ENCODE measurements around the gene WASL. TPM values are rescaled to one million over a fixed set of nuclear protein-coding genes. Genes with fewer than 3 reads are reported as not detected.

Gene WASL
- total RNA-seq, 1 experiment from 2014 or later, result 39.3 TPM

DNA sequence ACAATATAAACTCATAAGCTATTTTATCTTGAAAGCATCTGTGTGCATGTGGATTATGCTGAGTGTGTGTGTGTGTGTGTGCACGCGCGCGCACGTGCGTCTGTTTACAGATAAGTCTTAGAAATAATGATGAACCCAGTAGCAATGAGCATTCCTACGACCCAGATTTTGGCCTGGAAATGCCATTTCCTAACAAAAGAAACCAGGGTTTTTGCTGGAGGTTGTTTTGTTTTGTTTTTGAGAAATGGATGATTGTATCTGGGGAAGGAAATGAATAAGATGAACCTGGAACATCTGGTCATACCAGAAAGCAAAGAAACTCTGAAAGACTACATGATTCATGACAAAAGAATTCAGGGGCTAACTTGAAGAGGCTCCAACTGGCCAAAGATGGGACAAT, 115.2 kb downstream of the WASL start:
- H3K4ac ChIP-seq (ENCODE audit: low read depth, low read length), result no peak overlapping the region
- no CpG with 5 or more reads among the region's 7 CpGs for WGBS (ENCODE audit: extremely low coverage, insufficient read length, low lambda C conversion rate)
- no peak overlapping the region for H2BK5ac ChIP-seq (ENCODE audit: insufficient read length, low read length)
- H3K56ac ChIP-seq (ENCODE audit: insufficient read length, low read depth, low read length), result no peak overlapping the region
- H3T11ph ChIP-seq (ENCODE audit: low read length), result no peak overlapping the region
- no peak overlapping the region for H2BK12ac ChIP-seq (ENCODE audit: insufficient read length, low read depth, low read length)
- no peaks in the 10 kb centered on the region for H3K9me3 Mint-ChIP-seq
- no peak overlapping the region for H2AFZ ChIP-seq (ENCODE audit: low read length)
- no peak overlapping the region for H3K18ac ChIP-seq (ENCODE audit: insufficient read length, low read depth, low read length)
- H4K5ac ChIP-seq (ENCODE audit: insufficient read length, low read depth, low read length), result no peak overlapping the region
- no peak overlapping the region for H3K27ac Mint-ChIP-seq
- H3K4me3 Mint-ChIP-seq, result no peak overlapping the region
- H3K4me1 Mint-ChIP-seq, result peaks cover 9% of the 10 kb centered on the region in 2 experiments
- no peaks in the 10 kb centered on the region for H3K36me3 Mint-ChIP-seq (ENCODE audit: insufficient read depth in 1 of 3, low read depth in 3 of 3)
- peaks cover 5% of the 10 kb centered on the region; the same call in 1 of the 2 replicates for H3K4me1 ChIP-seq (ENCODE audit: insufficient read depth, low read length)
- H3K4me2 ChIP-seq (ENCODE audit: insufficient read depth, insufficient read length, low read length), result no peak overlapping the region
- no peak overlapping the region for H2BK20ac ChIP-seq (ENCODE audit: low read depth, low read length, poor library complexity, severe bottlenecking)
- no peak overlapping the region for H3K9ac ChIP-seq (ENCODE audit: extremely low read depth, insufficient read length, low read length)
- no peaks in the 10 kb centered on the region for H3K79me2 ChIP-seq (ENCODE audit: insufficient read depth, low read length)
- H3K27me3 Mint-ChIP-seq (ENCODE audit: low read depth), result no peaks in the 10 kb centered on the region
- H4K20me1 ChIP-seq (ENCODE audit: control insufficient read depth, insufficient read depth, insufficient read length), result no peaks in the 10 kb centered on the region
- H3K14ac ChIP-seq (ENCODE audit: insufficient read depth, low read length), result no peak overlapping the region
- H3K27ac ChIP-seq (ENCODE audit: insufficient read length, low read depth, low read length), result no peak overlapping the region
- no peak overlapping the region for H4K8ac ChIP-seq (replicated peaks; ENCODE audit: insufficient read length, low read depth, low read length)
- H2AK5ac ChIP-seq (ENCODE audit: insufficient read length, low read length), result no peak overlapping the region
- no peaks in the 10 kb centered on the region; the same call in 1 of the 2 replicates for H3K27me3 ChIP-seq (ENCODE audit: insufficient read depth, low read length)
- no peaks in the 10 kb centered on the region for H3K23me2 ChIP-seq (ENCODE audit: insufficient read length, low read depth, low read length, poor library complexity, severe bottlenecking)
- no peak overlapping the region for H2BK15ac ChIP-seq (ENCODE audit: low read depth, low read length)
- TF ChIP-seq, protein P1, sequence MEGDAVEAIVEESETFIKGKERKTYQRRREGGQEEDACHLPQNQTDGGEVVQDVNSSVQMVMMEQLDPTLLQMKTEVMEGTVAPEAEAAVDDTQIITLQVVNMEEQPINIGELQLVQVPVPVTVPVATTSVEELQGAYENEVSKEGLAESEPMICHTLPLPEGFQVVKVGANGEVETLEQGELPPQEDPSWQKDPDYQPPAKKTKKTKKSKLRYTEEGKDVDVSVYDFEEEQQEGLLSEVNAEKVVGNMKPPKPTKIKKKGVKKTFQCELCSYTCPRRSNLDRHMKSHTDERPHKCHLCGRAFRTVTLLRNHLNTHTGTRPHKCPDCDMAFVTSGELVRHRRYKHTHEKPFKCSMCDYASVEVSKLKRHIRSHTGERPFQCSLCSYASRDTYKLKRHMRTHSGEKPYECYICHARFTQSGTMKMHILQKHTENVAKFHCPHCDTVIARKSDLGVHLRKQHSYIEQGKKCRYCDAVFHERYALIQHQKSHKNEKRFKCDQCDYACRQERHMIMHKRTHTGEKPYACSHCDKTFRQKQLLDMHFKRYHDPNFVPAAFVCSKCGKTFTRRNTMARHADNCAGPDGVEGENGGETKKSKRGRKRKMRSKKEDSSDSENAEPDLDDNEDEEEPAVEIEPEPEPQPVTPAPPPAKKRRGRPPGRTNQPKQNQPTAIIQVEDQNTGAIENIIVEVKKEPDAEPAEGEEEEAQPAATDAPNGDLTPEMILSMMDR (conservative IDR thresholded peaks at IDR 0.05), result no peak
- H3K23ac ChIP-seq (ENCODE audit: insufficient read length, low read depth, low read length), result no peak overlapping the region
- no peak overlapping the region for H2BK120ac ChIP-seq (ENCODE audit: low read depth, low read length, poor library complexity, severe bottlenecking)
- H3K9me3 ChIP-seq (ENCODE audit: control insufficient read depth, low read depth, low read length), result no peaks in the 10 kb centered on the region
- no peak for DNase-seq
- no peaks in the 10 kb centered on the region for H3K79me1 ChIP-seq (ENCODE audit: insufficient read depth, low read depth, low read length, poor library complexity, severe bottlenecking)
- no peak overlapping the region for H4K91ac ChIP-seq (ENCODE audit: insufficient read length, low read depth, low read length)
